GM19351 (cell line): ENCODE data around the gene NXPE4.

Experiments used
- ATAC-seq: cut with Tn5 transposase; IDR thresholded peaks from one replicate; pipeline ENCODE4 v1.9.1; 2021; ENCODE audit warnings: mild to moderate bottlenecking, moderate library complexity; ENCODE audit not compliant: unreplicated experiment

Gene NXPE4

DNA sequence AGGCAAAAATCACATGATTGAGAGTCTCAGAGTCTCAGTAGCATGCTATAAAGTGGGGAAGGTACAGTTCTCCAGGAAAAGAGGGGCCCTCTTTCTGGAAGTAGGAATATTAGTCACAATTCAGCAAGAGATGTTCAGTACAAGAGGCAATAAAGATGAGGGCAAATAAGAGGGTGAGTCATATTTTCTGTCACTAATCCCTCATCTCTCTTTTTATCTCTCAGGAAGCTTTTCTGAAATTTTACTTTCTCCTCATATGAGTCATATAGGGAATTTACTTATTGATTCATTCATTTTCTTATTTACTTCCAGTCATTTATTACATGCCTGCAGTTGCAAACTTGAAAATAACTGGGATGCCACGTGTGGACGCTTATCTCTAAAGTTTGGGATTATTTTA lies 32.5 kb downstream of the NXPE4 start:
- no peak for ATAC-seq

DNA sequence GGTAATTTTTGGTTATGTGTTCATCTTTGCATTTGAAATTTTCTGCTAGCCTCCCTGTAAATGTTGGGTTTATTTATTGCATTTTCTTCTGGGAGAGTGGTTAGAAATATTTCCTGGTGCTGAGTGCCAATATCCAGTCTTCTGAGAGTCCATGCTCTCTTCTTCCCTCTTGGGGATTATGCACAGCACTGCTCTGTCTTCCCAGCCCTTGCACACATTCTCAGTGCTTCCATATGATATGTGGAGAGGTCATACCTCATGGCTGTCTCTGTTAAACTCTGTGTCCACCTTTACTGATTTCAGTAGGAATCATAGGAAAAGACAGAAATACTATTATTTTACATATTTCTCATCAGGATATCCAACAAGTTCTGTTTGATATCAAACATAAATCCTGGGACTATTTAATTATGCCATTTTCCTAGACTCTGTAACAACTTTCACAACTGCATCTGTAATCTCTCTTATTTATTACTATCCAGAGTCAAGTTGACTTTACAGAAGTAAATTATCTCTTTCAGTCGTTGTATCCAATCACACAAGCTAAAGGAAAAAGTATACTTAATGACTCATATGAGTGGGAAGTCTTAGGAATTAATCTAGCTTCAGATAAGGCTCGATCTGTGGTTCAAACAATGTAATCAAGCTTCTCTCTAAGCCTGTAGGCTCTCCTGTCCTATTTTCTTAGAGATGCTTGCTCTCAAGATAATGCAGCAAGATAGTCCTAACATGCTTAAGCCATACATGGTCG lies 33.2 kb downstream of the NXPE4 start:
- ATAC-seq: no peak

DNA sequence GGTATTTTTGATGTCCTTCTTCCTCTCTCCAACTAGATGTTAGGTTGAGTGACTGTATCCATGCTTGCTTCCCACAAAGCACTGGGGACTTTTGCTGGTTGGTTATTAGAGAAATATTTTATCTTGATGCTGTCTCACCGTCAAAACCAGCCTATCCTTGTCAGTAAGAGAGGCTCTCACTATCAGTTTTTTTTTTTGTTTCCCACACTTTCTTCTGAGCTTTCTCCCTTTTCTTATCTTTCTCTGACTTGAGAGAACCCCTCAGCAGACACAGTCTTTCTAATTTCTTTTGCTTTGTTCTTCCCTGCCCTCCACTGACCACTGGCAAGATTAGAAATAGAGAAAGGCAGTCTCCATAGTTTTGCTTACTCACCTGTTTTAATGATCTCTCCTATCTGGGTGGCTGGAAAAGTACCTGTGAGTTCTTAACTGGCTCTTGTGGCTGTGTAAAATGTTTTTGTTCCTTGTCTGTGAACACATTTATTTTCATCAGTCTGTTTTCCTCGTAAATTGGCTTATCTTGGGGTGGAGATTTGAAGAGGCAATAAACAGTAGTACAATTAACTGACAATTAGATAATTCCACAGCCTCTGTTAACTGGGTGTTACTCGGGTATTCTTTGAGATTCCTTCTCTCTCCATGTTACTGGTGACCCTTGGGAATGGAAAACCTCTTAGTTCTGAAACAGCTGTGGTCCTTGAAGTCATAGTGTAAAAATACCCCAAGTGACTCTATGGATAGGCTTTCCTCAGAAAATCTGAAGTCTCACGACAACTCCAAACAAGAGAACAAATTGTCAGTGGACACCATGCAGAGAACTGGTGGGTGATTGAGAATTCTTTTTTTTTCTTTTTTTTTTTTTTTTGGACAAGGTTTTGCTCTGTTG lies 35.9 kb downstream of the NXPE4 start, which contains the start of gene NXPE1:
Gene NXPE1, minus strand, starts transcription at position 457 of the 886 bp plus-strand sequence. CDS start 8,680 bp downstream, outside the sequence.
- ATAC-seq: no peak

DNA sequence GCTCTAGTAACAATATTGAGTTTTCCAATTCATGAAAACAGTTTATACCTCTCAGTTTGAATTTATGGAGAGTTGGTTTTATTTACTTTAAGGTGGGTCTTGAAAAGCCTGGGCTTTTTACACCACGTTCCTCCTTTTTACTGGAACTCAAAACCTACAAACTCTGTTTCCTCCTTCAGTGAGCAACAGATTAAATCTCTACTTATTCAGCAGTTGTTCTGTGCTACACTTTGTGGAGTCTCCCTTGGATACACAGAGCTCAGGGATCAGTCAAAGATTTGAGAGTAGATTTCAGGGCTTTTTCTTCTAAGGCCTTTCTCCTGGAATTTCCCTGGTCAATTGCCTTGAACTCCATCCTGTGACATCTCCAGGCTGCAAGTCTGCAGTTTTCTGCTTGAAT lies 39.5 kb downstream of the NXPE4 start:
- no peak for ATAC-seq

DNA sequence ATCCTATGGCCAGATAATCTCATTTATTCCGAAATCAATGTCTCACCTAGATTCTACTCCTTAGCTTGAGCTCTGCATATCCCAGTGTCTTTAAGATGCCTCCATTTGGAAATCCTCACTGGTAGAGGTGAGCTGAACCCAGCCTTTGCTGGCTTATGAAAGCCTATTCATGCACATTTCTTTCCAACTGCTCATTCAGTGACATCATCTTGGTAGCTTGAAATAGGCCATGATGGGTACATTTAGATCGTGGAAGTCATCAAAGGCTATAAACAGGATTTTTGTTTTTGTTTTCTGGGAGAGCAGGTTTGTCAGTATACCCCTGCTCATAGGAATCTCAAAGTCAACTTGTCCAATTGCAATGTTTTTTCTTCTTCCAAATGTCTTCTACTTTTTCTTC lies 41.9 kb downstream of the NXPE4 start:
- ATAC-seq: no peak

DNA sequence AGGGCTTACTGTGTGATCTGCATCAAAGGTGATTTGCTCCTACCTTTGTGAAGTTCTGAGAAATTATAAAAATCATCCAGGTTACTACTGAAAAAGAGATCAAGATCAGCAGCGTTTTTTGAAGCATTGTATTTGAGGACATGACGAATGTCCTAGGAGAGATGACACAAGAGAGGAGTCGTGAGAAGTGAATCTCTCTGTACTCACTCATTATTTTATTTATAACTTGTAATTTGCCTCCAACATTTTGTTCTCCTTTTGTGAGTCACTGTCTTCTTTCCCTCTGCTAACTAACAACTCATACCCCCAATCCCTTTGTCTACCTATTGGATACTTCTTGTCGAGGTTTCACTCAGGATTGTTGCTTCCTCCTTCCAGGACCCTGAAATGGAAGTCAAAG lies 44.5 kb downstream of the NXPE4 start:
- ATAC-seq: no peak

DNA sequence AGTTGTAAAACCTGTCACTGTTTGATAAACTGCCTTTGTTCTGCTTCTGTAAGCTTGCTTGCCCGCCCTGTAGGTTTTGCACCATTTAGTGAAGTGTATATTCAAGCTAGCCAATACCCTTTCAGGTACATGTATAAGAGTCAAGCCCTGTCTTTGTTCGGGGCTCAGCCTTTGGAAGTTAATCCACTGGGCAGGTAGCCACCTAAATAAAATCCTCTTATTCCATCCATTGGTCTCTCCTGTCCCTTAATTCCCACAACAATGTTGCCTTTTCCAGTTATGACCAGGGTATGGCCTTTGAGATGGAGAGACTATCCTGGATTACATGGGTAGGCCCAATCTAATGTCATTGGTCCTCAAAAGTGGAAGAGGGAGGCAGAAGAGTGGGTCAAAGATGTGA lies 69.9 kb downstream of the NXPE4 start:
- ATAC-seq: no peak

DNA sequence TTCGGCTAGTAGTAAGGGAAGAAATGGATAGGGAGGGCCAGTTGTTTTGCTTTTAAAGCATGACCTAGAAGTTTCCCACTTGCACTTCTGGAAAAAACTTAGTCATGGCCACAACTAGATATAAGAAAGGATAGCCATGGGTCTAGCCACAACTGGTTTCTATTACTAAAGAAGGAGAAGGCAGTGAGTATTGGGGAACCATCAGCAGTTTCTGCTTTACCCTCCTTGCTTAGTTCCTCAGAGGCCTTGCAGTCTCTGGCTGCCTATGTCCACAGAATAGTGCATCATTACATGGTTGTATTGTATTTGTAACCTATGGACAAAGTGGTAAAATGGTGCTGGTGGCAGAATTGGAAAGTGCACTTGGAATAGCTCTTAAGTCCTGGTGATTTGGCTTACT lies 71.5 kb downstream of the NXPE4 start:
- ATAC-seq: no peak

DNA sequence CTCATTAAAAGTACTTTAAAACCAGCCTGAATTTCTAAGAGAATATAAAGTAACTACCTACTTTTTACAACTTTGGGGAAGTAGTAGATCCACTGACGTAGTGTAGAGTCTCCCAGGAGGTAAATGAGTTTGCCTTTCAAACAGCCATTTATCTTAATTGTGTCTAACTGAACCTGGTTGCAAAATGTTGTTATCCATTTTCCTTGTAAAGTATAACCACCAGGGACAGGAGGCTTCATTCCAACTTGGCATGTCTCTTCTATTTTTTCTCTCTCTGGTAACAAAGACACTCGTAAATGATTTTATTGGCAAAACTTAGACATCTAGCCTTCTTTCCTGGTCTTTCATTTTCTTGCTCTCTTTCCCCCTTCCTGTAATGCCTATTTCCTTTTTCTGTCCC lies 72.8 kb downstream of the NXPE4 start:
- ATAC-seq: no peak
